ENCODE data around the gene TUNAR.

TUNAR gene

DNA sequence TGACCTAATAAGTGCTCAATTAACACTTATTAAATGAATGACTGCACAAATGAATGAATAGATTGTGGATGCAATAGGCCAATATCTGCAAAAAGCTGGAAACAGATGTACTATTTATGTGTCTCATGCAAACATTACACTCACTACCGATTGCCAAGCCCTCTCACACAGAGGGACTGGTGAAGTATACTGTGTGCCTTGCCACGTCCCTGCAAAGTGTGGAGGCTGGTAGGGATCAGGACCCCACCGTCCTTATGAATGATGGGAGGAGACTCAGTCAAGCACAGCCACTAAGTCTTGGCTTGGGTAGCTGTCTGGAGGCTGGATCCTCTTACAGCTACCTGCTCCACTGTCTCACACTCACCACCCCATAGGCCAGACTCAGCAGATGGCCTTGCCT lies 3.9 kb upstream of the TUNAR start:
- no peak for DNase-seq (ENCODE audit: low read depth)

GRCh38 chr14:95875831-95876760 lies 536 bp upstream of the TUNAR start:
- no peak for DNase-seq (ENCODE audit: low read depth)

- DNase-seq (ENCODE audit: low read depth): no peak
Observed at GRCh38 chr14:95877633-95878032, 1.0 kb downstream of the TUNAR start.

GRCh38 chr14:95884377-95884776 lies 7.7 kb downstream of the TUNAR start:
- DNase-seq (ENCODE audit: low read depth): no peak

DNA sequence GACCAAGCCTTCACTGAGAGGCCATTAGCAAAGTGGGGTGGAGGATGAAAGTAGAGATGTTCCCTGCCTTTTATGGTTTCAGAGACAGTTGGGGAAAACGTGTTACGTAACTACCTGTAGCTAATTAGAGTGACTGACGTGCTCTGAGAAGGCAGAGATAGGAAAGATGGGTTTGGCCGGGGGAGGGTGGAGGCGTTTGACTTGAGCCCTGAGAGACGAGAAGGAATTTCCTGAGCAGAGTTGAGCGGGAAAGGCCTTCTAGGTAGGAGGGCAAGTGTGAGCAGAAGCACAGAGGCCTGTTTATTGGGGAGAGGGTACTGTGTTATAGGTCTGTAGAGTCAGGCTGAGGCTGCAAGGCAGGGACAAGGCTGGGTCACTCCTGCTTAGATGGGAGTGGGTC lies 8.6 kb downstream of the TUNAR start:
- DNase-seq (ENCODE audit: low read depth): no peak

DNA sequence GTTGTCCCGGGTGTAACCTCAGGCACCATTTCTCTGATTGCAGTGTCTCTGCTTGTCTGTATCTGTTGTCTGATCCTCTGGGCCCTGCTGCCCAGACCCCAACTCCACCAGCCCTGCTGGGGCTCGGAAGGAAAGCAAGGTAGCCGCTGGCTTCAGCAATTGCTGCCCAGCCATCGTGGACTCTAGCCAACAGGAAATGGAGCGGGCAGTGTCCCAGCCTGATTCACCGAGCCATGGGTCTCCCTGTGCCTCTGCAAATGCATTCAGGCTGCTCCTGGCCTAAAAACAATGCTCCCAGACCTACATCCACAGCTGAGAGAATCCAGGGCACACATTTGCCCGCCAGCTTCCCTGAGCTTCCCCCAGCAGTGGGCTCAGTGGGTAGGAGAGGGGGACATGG lies 9.2 kb downstream of the TUNAR start:
- DNase-seq (ENCODE audit: low read depth): no peak

GRCh38 chr14:95886366-95887056 lies 9.9 kb downstream of the TUNAR start:
- DNase-seq (ENCODE audit: low read depth): no peak

GRCh38 chr14:95887351-95887750 lies 10.7 kb downstream of the TUNAR start:
- DNase-seq (ENCODE audit: low read depth): no peak

GRCh38 chr14:95889236-95889979 lies 12.8 kb downstream of the TUNAR start:
- DNase-seq (ENCODE audit: low read depth): no peak

- DNase-seq (ENCODE audit: low read depth): no peak
Observed at GRCh38 chr14:95891742-95892141, 15.1 kb downstream of the TUNAR start.

- DNase-seq (ENCODE audit: low read depth): no peak
Observed at GRCh38 chr14:95892142-95892541, 15.5 kb downstream of the TUNAR start.

DNA sequence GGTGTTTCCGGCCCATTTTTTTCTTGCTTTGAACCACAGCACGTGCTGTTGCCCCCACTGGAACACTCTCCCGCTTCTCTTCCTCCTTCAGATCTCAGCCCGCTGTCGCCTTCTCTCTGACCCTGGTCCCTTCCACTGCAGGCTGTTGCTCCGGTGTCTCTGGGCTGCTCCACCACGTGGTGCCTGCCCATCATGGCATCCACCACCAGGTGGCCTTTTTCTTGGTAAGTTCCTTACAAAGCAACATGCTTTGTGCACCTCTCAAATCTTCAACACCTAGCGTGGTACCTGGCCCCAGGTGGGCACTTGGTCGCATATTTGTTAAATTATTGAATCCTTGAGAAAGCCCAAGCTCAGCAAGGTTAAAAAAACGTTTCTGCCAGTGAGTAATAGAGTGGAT lies 19.1 kb downstream of the TUNAR start:
- DNase-seq (ENCODE audit: low read depth): no peak

- DNase-seq (ENCODE audit: low read depth): no peak
Observed at GRCh38 chr14:95896498-95897135, 20.0 kb downstream of the TUNAR start.

GRCh38 chr14:95897280-95897679 lies 20.6 kb downstream of the TUNAR start:
- no peak for DNase-seq (ENCODE audit: low read depth)

DNA sequence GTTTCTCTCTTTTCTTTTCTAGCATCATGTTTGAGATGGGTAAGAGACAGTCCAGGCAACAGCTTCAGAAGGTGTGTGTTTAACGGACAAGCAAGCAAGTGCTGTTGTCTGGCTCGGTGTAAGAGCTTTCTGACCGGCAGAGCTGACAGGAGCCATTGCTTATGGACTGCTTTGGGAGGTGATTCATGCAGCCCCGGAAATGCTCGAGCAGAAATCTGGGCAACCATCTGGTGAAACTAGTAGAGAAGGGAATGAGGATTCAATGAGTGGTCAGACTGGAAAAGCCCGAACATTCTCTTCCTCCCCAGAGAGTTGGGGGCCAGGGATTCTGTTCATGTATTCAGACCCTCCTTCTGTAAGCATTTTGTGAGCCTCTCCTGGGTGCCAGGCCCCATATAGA lies 24.4 kb downstream of the TUNAR start:
- no peak for DNase-seq (ENCODE audit: low read depth)

DNA sequence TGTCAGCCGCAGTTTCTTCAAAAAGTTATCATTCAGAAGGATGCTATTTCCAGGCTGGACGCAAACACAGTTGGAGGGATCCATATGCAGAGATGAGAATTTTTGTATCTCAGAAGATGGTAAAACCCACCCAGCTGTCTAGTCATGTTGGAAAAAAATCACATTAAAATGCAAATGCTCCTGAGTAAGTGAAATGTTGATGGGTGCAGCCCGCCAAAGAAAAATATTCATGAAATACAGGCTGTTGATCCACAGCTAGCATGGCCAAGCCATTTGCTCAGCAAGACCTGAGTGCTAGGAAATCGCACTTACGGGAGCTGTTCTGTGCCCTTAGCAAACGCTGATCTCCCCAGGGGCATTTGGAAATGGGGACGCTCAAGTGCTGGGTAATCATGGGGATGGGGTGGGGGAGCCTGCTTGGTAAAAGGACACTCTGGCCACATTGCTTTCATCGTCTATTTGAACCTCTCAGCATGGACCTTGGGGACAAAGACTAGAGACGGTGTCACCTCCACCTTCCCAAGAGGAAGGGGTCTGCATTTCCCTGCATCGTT lies 25.7 kb downstream of the TUNAR start:
- DNase-seq (ENCODE audit: low read depth): no peak

DNA sequence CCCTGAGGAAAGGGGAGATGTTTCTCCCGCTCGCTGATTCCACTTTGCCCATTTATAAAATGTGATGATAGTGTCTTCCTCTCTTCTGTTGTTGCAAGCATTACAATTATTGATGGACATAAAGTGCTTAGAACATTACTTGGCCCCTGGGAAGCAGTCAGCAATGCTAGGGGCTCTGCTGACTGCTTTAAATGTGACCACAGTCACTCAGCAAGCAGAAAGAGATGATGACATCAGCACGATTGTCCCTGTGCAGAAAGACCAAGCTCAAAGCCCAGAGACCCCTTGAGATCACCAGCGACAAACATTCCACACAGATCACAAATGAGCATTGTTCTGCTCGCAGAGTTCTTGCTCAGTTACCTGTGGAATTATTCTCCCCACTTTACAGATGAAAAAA lies 26.5 kb downstream of the TUNAR start:
- DNase-seq (ENCODE audit: low read depth): no peak

- DNase-seq (ENCODE audit: low read depth): no peak
Observed at GRCh38 chr14:95903616-95904107, 27.0 kb downstream of the TUNAR start.

GRCh38 chr14:95906591-95906990 lies 30.0 kb downstream of the TUNAR start:
- DNase-seq (ENCODE audit: low read depth): no peak

GRCh38 chr14:95910628-95911027 lies 34.0 kb downstream of the TUNAR start:
- no peak for DNase-seq (ENCODE audit: low read depth)

DNA sequence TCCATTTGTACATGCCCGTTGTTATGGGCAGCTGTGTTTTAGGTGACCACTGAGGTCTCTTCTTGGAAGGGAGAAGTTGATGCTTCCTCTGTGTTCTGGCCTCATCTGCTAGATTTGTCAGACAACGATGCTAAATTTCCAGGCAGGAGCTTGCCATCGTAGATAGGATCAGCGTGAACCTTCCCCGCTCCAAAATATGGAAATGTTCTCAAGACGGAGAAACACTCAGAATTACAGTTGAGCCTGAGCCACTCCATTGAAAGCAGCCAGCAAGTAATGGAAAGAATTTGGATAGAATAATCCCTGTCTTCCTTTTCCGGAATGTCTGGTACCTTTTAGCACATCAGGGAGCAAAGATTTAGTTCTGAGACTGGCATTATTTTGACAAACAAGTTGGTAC lies 34.8 kb downstream of the TUNAR start:
- no peak for DNase-seq (ENCODE audit: low read depth)

GRCh38 chr14:95915330-95915729 lies 38.7 kb downstream of the TUNAR start:
- no peak for DNase-seq (ENCODE audit: low read depth)
